CD4-positive, alpha-beta T cell treated with Interleukin-2 at 100 ng/mL for 4 hours (primary cell): Measurements from ENCODE around the gene WBP1.
"Not testable (repeated sequence)": the region's sequence is repeated elsewhere in the genome, so short reads cannot be mapped to it uniquely, and the experiment has no call there.

Experiments
- DNase-seq: peaks from one replicate; pipeline ENCODE4 v3.0.0-alpha.2; 2020; ENCODE audit warnings: low spot score

Gene WBP1

DNA sequence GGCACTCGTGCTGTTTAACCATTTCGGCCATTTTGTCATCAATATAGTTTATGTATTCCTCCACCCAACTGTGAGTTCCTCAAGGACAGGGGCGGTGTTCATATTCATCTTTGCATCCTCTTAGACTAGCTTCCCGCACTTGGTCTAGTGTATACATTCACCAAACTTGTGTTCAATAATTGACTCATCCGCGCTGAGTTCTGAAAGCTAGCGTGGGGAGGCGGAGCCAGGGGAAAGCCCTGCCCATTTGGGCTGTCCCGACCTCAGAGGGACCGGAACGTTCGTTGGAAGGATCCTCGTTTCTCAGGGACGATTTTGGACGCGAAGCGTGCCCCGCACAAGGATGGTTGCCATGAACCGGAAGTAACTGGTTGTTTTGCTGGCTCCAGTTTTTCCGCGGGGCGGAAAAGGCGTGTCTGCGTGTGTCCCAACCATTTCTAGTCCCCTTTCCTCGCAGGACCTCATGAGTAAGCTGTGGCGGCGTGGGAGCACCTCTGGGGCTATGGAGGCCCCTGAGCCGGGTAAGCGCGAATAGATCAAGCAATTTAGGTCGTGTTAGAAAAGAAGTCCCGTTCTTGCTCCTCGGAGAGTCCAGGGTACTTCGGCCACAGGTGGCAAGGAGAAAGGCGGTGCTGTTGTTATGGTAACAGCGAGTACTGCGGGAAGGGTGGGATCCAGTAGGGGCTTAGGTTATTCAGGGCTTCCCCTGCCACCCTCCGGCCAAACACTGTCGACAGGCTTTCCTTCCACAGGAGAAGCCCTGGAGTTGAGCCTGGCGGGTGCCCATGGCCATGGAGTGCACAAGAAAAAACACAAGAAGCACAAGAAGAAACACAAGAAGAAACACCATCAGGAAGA, 3.4 kb upstream of the WBP1 start, which contains the start of gene INO80B:
Gene INO80B (plus strand): TSS at position 434 of the 858 bp plus-strand sequence. CDS start 30 bp downstream, at position 464.
- peak; percentile 99 for DNase-seq

- no peak for DNase-seq
These were observed 1.1 kb upstream of the WBP1 start for GRCh38 chr2:74457129-74457548.

GRCh38 chr2:74457549-74458131, 598 bp upstream of the WBP1 start:
- DNase-seq, result peak; percentile 83

DNA sequence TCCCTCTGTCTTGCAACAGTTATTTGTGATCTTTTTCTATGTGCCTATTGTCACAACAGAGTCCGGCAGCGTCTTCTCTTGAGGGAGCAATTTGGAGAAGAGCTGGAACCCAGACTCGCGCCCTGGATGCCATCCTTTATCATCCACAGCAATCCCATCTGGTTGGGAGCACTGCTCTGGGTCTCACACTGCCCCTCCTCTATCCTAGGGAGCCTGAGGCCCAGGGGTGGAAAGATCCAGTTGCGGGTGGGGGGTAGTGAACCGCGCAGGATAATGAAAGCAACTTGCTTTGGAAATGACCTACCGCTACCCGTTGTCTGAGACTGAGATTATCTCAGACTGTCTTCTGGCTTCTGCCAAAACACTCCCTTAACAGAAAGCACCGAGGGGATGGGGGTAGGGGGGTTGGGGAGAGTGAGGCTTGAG, 713 bp downstream of the WBP1 start:
- DNase-seq, result no peak

- not testable (repeated sequence) for DNase-seq
These were observed 1.4 kb downstream of the WBP1 start for GRCh38 chr2:74459503-74460118.

GRCh38 chr2:74460187-74460586, 1.9 kb downstream of the WBP1 start:
- DNase-seq, result not testable (repeated sequence)

DNA sequence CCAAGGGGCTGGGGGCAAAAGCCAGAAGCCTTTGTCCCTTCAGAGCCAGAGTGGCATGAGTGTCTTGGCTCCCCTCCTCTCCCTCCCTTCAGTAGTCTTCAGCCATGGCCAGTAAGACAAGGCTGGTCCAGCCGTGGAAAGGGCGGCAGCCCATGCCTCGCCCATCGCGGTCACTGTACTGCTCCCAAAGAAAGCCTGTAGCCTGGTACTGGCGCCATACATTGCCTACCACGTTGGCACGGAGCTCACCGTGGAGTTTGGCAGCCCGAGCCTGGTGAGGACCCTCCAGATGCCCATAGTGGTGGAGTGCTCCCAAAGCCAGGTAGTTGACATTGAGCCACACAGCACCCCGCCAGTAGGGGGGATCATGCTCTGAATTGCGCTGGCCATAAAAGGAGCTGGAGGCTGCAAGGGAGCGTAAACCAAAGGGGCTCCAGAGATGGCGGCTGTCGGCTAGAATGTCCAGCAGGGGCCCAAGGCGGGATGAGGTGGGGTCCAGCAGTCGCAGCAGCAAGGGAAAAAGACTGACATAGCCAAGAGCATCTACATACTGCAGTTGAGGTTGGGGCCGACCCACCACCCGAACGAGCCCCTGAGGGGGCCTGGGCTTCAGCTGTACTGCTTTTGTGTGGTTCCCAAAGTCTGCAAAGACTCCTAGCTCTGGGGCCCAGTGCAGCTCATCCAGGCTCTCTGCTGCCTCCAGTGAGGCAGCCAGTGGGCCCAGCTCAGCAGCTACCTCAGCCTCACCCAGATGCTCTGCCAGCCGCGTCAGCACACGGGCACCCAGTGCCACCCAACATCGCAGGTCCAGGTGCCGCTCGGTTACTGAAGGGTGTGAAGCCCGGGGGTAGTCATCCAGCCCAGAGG, 3.2 kb downstream of the WBP1 start:
- DNase-seq, result no peak

DNA sequence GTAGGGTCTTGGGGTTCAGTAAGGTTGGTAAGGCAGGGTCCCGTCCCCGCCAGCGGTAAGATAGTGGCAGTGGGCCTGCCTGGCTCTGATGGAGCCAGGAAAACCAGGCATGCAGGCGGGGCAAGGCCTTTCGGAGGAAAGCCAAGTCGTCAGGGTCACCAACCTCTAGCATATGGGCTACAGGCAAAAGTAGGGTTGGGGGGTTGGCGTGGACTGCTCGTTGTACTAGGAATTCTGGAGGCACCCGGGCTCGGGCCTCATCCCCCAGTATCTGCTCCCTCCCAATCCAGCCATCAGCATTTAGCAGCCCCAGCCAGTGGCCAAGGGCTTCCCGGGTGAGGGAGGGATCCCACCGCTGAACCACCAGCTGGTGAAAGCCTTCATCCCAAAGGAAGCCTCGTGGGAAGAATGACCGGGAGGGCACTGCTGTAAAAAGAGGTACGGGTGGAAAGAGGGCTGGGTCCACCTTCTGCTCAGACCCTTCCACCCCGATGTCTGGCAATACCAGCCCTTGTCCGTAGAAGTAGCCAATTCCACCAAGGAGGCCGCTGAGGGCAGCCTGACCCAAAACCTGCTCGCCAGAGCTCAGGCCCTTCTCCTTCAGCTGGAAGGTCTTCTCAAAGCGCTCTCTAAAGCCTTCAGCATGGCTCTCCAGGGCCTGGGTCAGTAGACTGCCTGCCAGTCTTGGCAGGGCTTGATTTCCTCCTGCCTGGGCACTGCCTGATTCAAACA, 4.0 kb downstream of the WBP1 start:
- DNase-seq, result no peak

GRCh38 chr2:74462786-74463105, 4.5 kb downstream of the WBP1 start:
- DNase-seq, result no peak

DNA sequence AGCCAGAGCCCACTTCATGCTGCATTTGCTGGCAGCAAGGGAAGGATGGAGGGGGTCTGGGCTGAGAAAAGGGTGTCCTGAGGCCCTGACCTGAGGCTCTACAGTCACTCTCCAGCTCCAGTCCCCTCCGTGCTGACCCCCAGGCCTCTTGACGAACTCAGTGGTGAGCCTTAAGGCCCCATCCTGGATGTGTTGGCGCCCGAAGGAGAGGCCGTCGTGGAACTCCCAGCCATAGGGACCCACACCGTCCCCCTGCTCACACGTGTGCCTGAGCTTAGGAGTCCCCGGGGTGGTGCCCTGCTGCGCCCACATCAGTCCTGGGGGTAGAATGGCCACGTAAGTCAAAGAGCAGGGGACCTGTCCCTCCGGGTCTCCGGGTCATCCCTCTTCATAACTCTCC, 6.2 kb downstream of the WBP1 start:
- DNase-seq, result no peak

DNA sequence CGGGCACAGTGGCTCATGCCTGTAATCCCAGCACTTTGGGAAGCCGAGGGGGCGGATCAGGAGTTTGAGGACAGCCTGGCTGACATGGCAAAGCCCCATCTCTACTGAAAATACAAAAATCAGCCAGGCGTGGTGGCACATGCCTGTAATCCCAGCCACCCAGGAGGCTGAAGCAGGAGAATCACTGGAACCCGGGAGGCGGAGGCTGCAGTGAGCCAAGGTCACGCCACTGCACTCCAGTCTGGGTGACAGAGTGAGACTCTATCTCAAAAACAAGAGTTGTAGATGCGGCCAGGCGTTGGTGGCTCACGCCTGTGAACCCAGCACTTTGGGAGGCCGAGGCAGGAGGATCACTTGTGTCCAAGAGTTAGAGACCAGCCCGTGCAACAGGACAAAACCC, 12.5 kb downstream of the WBP1 start:
- DNase-seq, result not testable (repeated sequence)

- DNase-seq, result no peak
These were observed 13.3 kb downstream of the WBP1 start for GRCh38 chr2:74471332-74472065.

GRCh38 chr2:74472086-74472944, 14.1 kb downstream of the WBP1 start, which contains the start of gene MRPL53:
TSS of gene MRPL53 (minus strand) at chr2:74472680. CDS start at chr2:74472660, 20 bp downstream.
- DNase-seq, result peak; percentile 96

DNA sequence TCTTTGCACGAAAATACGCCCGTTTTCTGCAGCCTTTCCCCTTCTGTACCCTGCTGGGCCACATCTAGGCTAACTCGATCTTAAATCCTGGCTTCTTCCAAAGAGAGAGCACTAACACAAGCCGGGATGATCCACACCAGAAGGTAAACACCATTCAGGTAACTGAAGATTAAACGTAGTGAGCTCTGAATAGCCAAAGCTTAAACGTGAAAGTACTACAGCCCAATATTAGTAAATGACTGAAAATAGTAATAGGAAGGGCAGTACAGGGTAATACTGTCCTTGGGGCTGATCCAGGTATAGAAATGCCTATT, 14.7 kb downstream of the WBP1 start:
- DNase-seq, result no peak

GRCh38 chr2:74474481-74474880, 16.2 kb downstream of the WBP1 start:
- DNase-seq, result no peak

- DNase-seq, result no peak
These were observed 16.7 kb downstream of the WBP1 start for GRCh38 chr2:74474899-74475298.

DNA sequence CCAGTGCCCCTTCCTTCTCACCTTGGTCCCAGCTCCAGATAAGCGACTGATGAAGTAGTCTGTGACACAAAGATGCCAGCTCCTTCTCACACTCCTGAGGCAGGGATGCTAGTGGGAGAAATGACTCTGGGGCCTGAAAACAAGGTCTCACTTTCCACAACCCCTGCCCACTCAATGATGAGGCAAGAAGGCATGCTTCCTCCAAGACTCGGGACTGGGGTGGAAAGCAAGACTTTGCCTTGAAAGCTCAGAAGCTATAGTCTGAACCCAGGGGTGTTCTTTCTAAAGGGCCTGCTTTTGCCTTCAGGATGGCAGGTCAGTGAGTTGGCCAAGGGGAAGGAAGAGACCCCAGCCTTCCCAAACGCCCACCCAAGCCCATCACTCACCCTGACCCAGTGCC, 23.2 kb downstream of the WBP1 start:
- no peak for DNase-seq

GRCh38 chr2:74481961-74482800, 23.9 kb downstream of the WBP1 start:
- DNase-seq, result peak; percentile 55
